SK-N-SH (cell line): ENCODE data around the gene FAM135A. TPM values are rescaled to one million over a fixed set of nuclear protein-coding genes. Genes with fewer than 3 reads are reported as not detected.
"Not testable (repeated sequence)": the region's sequence is repeated elsewhere in the genome, so short reads cannot be mapped to it uniquely, and the experiment has no call there.

Experiments
- CTCF ChIA-PET: fragments of 300-600, 350-600 bp; formaldehyde crosslinking; extraction: SDS; loops from one replicate; lab custom pipeline; 2021; lab: Yijun Ruan, JAX
- POLR2A ChIA-PET: fragments of 350-600 bp; sonication (Branson Sonifier 250); formaldehyde crosslinking; extraction: SDS; loops from one replicate; lab custom pipeline; 2020; ENCODE audit warnings: antibody characterized with exemption, inconsistent platforms; lab: Yijun Ruan, JAX
- DNase-seq: peaks from one replicate; pipeline ENCODE4 v3.0.0; 2012
- H2AFZ ChIP-seq: fragments of 200-600 bp; sonication (generic); 2 replicates; pipeline ENCODE4 v1.8.1; 2016; ENCODE audit warnings: antibody characterized with exemption, mild to moderate bottlenecking, low read depth
- H3F3A ChIP-seq: fragments of 200-600 bp; sonication (generic); replicated peaks from 2 replicates; pipeline ENCODE3; 2016; ENCODE audit warnings: antibody characterized with exemption, mild to moderate bottlenecking; ENCODE audit not compliant: insufficient read depth
- H3K27ac ChIP-seq, 2 experiments: fragments of 200-500 bp in 1 of 2; fragments of 200-600 bp in 1 of 2; sonication (Bioruptor generic) in 1 of 2; sonication (generic), shearing (Covaris generic) in 1 of 2; 2 replicates each; pipeline versions ENCODE4 v1.5.1 to v1.6.1; 2014 to 2016; ENCODE audit warnings: low read depth in 2 of 2, inconsistent platforms in 1 of 2, low read length in 1 of 2, mild to moderate bottlenecking in 1 of 2, mixed read lengths in 1 of 2
- H3K27me3 ChIP-seq: fragments of 200-600 bp; sonication (generic), shearing (Covaris generic); 2 replicates; pipeline ENCODE4 v1.6.1; 2016; ENCODE audit warnings: mixed run types; ENCODE audit not compliant: insufficient read depth
- H3K36me3 ChIP-seq, 2 experiments: fragments of 200-500 bp in 1 of 2; fragments of 200-600 bp in 1 of 2; sonication (Bioruptor generic) in 1 of 2; sonication (generic) in 1 of 2; replicated peaks in 1 of 2; 2 replicates each; pipeline versions ENCODE3 to v1.5.1; 2014 to 2016; ENCODE audit warnings: low read length in 1 of 2, mild to moderate bottlenecking in 1 of 2; ENCODE audit not compliant: insufficient read depth in 2 of 2, control insufficient read depth in 1 of 2
- H3K4me1 ChIP-seq, 2 experiments: fragments of 200-500 bp in 1 of 2; fragments of 200-600 bp in 1 of 2; sonication (Bioruptor generic) in 1 of 2; sonication (generic), shearing (Covaris generic) in 1 of 2; 2 replicates each; pipeline versions ENCODE4 v1.5.1 to v1.6.1; 2014 to 2016; ENCODE audit warnings: low read depth in 1 of 2, low read length in 1 of 2, mixed run types in 1 of 2; ENCODE audit not compliant: insufficient read depth in 2 of 2, control insufficient read depth in 1 of 2
- H3K4me2 ChIP-seq: fragments of 200-600 bp; sonication (generic), shearing (Covaris generic); 2 replicates; pipeline ENCODE4 v1.6.1; 2017; ENCODE audit warnings: mixed run types
- H3K4me3 ChIP-seq, 2 experiments: fragments of 200-500 bp in 1 of 2; fragments of 200-600 bp in 1 of 2; sonication (Bioruptor generic) in 1 of 2; sonication (generic), shearing (Covaris generic) in 1 of 2; 2 replicates each; pipeline versions ENCODE4 v1.5.1 to v1.8.1; 2014 to 2016; ENCODE audit warnings: low read depth in 2 of 2, inconsistent platforms in 1 of 2, low read length in 1 of 2, mild to moderate bottlenecking in 1 of 2, mixed read lengths in 1 of 2, moderate library complexity in 1 of 2
- H3K79me2 ChIP-seq: fragments of 200-600 bp; sonication (generic); 2 replicates; pipeline ENCODE4 v1.8.1; 2017; ENCODE audit warnings: mild to moderate bottlenecking; ENCODE audit not compliant: insufficient read depth
- H3K9ac ChIP-seq: fragments of 200-600 bp; sonication (generic); 2 replicates; pipeline ENCODE4 v1.6.1; 2017; ENCODE audit warnings: mixed run types
- H3K9me2 ChIP-seq: fragments of 200-600 bp; sonication (generic); 2 replicates; pipeline ENCODE4 v1.6.1; 2017; ENCODE audit warnings: mixed run types
- H3K9me3 ChIP-seq: fragments of 200-600 bp; sonication (generic); 2 replicates; pipeline ENCODE4 v1.6.1; 2017; ENCODE audit warnings: mixed run types, mild to moderate bottlenecking, moderate library complexity
- H4K20me1 ChIP-seq: fragments of 200-600 bp; sonication (generic); 2 replicates; pipeline ENCODE4 v1.6.1; 2017; ENCODE audit warnings: mild to moderate bottlenecking, mixed run types; ENCODE audit not compliant: insufficient read depth
- CTCF ChIP-seq: fragments of 200-600 bp; sonication (generic); IDR thresholded peaks from 2 replicates; pipeline ENCODE4 v1.6.1; 2017; ENCODE audit warnings: antibody characterized with exemption, mild to moderate bottlenecking, moderate library complexity
- FOSL2 ChIP-seq: IDR thresholded peaks from 2 replicates; pipeline ENCODE4 v1.4.0; 2012; ENCODE audit warnings: low read depth, mild to moderate bottlenecking, moderate library complexity, borderline replicate concordance
- MEF2A ChIP-seq: IDR thresholded peaks from 2 replicates; pipeline ENCODE4 v1.4.0; 2012; ENCODE audit warnings: low read depth, borderline replicate concordance
- MXI1 ChIP-seq: IDR thresholded peaks from 2 replicates; pipeline ENCODE4 v1.6.1; 2012; ENCODE audit warnings: mild to moderate bottlenecking, low read depth, low read length, improper control_type of control experiment
- NFIC ChIP-seq: IDR thresholded peaks from 2 replicates; pipeline ENCODE4 v1.4.0; 2012; ENCODE audit warnings: borderline replicate concordance
- PBX3 ChIP-seq: IDR thresholded peaks from 2 replicates; pipeline ENCODE4; 2012
- RAD21 ChIP-seq: IDR thresholded peaks from 2 replicates; pipeline ENCODE4 v1.6.1; 2012; ENCODE audit warnings: mild to moderate bottlenecking, low read length
- REST ChIP-seq: IDR thresholded peaks from 2 replicates; pipeline ENCODE4 v1.6.1; 2012; ENCODE audit warnings: mild to moderate bottlenecking, low read depth, low read length, moderate library complexity
- TAF1 ChIP-seq: IDR thresholded peaks from 2 replicates; pipeline ENCODE4 v1.6.1; 2012; ENCODE audit warnings: low read depth, mild to moderate bottlenecking, low read length, moderate library complexity, borderline replicate concordance
- YY1 ChIP-seq: IDR thresholded peaks from 2 replicates; pipeline ENCODE4 v1.4.0; 2012; ENCODE audit warnings: low read depth, mild to moderate bottlenecking
- WGBS: methylation state at CpG from one replicate; pipeline ENCODE4 v1.1.6; 2017; ENCODE audit warnings: low lambda C conversion rate; 5-methylcytosine and 5-hydroxymethylcytosine counted together
- polyA plus RNA-seq, 3 experiments: library from polyadenylated mRNA; depleted of rRNA; stranded (reverse); fragments of >200 nt; gene quantifications; 2 replicates each; pipeline ENCODE4 v1.2.3, GENCODE V29; 2012
- TF ChIP-seq, protein P1 (sequence below): IDR thresholded peaks from 2 replicates; pipeline ENCODE4 v1.4.0; 2012; ENCODE audit warnings: low read depth, borderline replicate concordance

Gene FAM135A
- polyA plus RNA-seq, 1 of the 3 experiments (the other 2 are of a cell fraction) = 2.6 TPM

DNA sequence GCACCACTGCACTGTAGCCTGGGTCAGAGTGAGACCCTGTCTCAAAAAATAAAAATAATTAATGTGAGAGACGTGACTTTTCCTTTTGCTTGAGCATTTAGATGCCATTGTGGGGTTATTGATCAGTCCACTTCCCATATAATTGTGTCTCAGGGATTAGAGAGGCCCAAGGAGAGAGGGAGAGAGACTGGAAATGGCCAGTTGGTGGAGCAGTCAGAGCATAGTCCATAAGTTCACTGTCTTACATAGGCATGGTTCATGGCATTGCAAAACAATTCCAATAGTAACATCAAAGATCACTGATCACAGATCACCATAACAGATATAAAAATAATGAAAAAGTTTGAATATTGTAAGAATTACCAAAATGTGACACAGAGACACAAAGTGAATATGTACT is 138.3 kb downstream of the FAM135A start (continued):
- TF ChIP-seq CTCF = no peak

DNA sequence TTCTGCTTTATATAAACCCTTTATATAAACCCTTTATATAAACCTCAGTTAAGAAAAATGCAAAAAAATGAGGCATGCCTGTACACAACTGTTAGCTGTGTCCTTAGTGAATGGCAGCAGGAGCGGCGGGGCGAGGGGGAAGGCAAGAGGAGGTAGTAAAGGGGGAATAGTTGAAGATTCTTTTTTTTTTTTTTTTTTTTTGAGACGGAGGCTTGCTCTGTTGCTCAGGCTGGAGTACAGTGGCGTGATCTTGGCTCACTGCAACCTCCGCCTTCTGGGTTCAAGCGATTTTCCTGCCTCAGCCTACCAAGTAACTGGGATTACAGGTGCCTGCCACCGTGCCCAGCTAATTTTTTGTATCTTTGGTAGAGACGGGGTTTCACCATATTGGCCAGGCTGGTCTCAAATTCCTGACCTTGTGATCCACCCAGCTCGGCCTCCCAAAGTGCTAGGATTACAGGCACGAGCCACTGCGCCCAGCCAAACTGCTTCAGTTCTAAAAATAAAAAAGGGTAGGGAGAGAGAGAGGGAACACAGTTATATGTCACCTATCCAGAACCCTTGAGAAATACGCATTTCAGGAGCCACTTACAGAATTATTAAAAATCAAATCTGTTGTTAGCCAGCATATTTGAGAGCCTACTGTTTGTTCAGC is 139.1 kb downstream of the FAM135A start:
- H3F3A ChIP-seq, H3K9me3 ChIP-seq, H3K9ac ChIP-seq, H4K20me1 ChIP-seq, DNase-seq, H3K4me3 ChIP-seq, H3K9me2 ChIP-seq, H3K4me2 ChIP-seq, H2AFZ ChIP-seq, CTCF ChIA-PET, H3K4me1 ChIP-seq, H3K79me2 ChIP-seq, H3K27me3 ChIP-seq, H3K27ac ChIP-seq, POLR2A ChIA-PET, H3K36me3 ChIP-seq: not testable (repeated sequence)
- WGBS = 98% methylated on average over 13 of the region's 13 CpGs

GRCh38 chr6:70552974-70553373 is 139.7 kb downstream of the FAM135A start:
- Histone ChIP-seq H3K4me1 (no peaks in the 10 kb centered on the region), H3K4me2 (no peak overlapping the region), H4K20me1 (no peaks in the 10 kb centered on the region), H3K27ac (no peak overlapping the region), H2AFZ (no peak overlapping the region), H3K9ac (no peak overlapping the region), H3K9me3 (no peaks in the 10 kb centered on the region), H3K36me3 (no peaks in the 10 kb centered on the region), H3K9me2 (no peaks in the 10 kb centered on the region), H3K4me3 (no peak overlapping the region), H3K27me3 (no peaks in the 10 kb centered on the region), H3F3A (no peaks in the 10 kb centered on the region), H3K79me2 (no peaks in the 10 kb centered on the region)
- ChIA-PET POLR2A (no interaction called here), CTCF (no interaction called here)
- DNase-seq = no peak
- 89% methylated on average over 1 of the region's 1 CpG for WGBS
- no peak for TF ChIP-seq RAD21
- TF ChIP-seq MEF2A = no peak
- no peak for TF ChIP-seq YY1
- no peak for TF ChIP-seq TAF1
- no peak for TF ChIP-seq MXI1
- TF ChIP-seq FOSL2 = no peak
- TF ChIP-seq, protein P1, sequence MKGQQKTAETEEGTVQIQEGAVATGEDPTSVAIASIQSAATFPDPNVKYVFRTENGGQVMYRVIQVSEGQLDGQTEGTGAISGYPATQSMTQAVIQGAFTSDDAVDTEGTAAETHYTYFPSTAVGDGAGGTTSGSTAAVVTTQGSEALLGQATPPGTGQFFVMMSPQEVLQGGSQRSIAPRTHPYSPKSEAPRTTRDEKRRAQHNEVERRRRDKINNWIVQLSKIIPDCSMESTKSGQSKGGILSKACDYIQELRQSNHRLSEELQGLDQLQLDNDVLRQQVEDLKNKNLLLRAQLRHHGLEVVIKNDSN = no peak
- no peak for TF ChIP-seq NFIC
- TF ChIP-seq REST = no peak
- no peak for TF ChIP-seq PBX3
- no peak for TF ChIP-seq CTCF
